CD14-positive monocyte (primary cell): ENCODE measurements around the gene CD96. TPM values are rescaled to one million over a fixed set of nuclear protein-coding genes. Genes with fewer than 3 reads are reported as not detected.

ENCODE experiments used
- DNase-seq, 3 donors: peaks; one replicate each; pipeline ENCODE4 v3.0.0-alpha.2; 2011 to 2022
- H2AFZ ChIP-seq: 2 replicates; pipeline ENCODE4 v1.6.0; 2012; ENCODE audit warnings: mild to moderate bottlenecking, low read depth, low read length, inconsistent platforms; ENCODE audit not compliant: insufficient read depth, poor library complexity, severe bottlenecking
- H3K27ac ChIP-seq, 2 donors: 1 replicate in 1 of 2; 2 replicates in 1 of 2; pipeline ENCODE4 v1.5.1; 2012 to 2013; ENCODE audit warnings: low read length in 2 of 2, control low read depth in 1 of 2, inconsistent platforms in 1 of 2, low read depth in 1 of 2, mild to moderate bottlenecking in 1 of 2
- H3K27me3 ChIP-seq, 2 donors: one replicate each; pipeline versions ENCODE4 v1.6.0 to v1.6.1; 2011 to 2013; ENCODE audit warnings: low read length in 2 of 2; ENCODE audit not compliant: control insufficient read depth in 2 of 2, insufficient read depth in 2 of 2
- H3K36me3 ChIP-seq, 2 donors: replicated peaks in 1 of 2; 1 replicate in 1 of 2; 2 replicates in 1 of 2; pipeline versions ENCODE4 v1.5.1 to v1.6.1; 2012 to 2013; ENCODE audit warnings: low read length in 2 of 2, control low read depth in 1 of 2, inconsistent platforms in 1 of 2, mild to moderate bottlenecking in 1 of 2; ENCODE audit not compliant: insufficient read depth in 2 of 2, control insufficient read depth in 1 of 2
- H3K4me1 ChIP-seq, 2 donors: 1 replicate in 1 of 2; 2 replicates in 1 of 2; pipeline versions ENCODE4 v1.5.1 to v1.6.1; 2012 to 2013; ENCODE audit warnings: low read length in 2 of 2, control low read depth in 1 of 2, inconsistent platforms in 1 of 2, mild to moderate bottlenecking in 1 of 2, moderate library complexity in 1 of 2; ENCODE audit not compliant: insufficient read depth in 2 of 2, control insufficient read depth in 1 of 2
- H3K4me2 ChIP-seq: replicated peaks from 2 replicates; pipeline ENCODE3; 2012; ENCODE audit warnings: low read length, moderate library complexity, mild to moderate bottlenecking; ENCODE audit not compliant: poor library complexity, severe bottlenecking; ENCODE audit errors: extremely low read depth
- H3K4me3 ChIP-seq, 3 experiments: fragments of 200-600 bp in 1 of 3; sonication (generic) in 1 of 3; replicated peaks in 1 of 3; 1 replicate in 2 of 3; 2 replicates in 1 of 3; pipeline ENCODE4 v1.5.1; 2011 to 2013; ENCODE audit warnings: low read length in 3 of 3, mild to moderate bottlenecking in 3 of 3, control low read depth in 2 of 3, low read depth in 2 of 3, inconsistent platforms in 1 of 3, moderate library complexity in 1 of 3
- H3K79me2 ChIP-seq: 2 replicates; pipeline ENCODE4 v1.6.0; 2012; ENCODE audit warnings: mild to moderate bottlenecking, control low read depth, inconsistent platforms, low read length, moderate library complexity; ENCODE audit not compliant: insufficient read depth
- H3K9ac ChIP-seq: 2 replicates; pipeline ENCODE4 v1.6.0; 2017; ENCODE audit warnings: low read length, mild to moderate bottlenecking; ENCODE audit not compliant: insufficient read depth, poor library complexity, severe bottlenecking
- H3K9me3 ChIP-seq, 2 donors: replicated peaks in 1 of 2; 1 replicate in 1 of 2; 2 replicates in 1 of 2; pipeline versions ENCODE4 v1.5.1 to v1.6.1; 2012 to 2013; ENCODE audit warnings: low read length in 2 of 2, control low read depth in 1 of 2; ENCODE audit not compliant: control insufficient read depth in 1 of 2, insufficient read depth in 1 of 2
- H4K20me1 ChIP-seq: 2 replicates; pipeline ENCODE4 v1.6.0; 2012; ENCODE audit warnings: mild to moderate bottlenecking, low read length, control low read depth, moderate library complexity; ENCODE audit not compliant: insufficient read depth
- H3K27ac Mint-ChIP-seq, 7 donors: one replicate each; pipeline ENCODE4 v1.8.0; 2020; ENCODE audit warnings: mild to moderate bottlenecking in 7 of 7, mixed read lengths in 7 of 7, moderate library complexity in 6 of 7, inconsistent platforms in 2 of 7
- H3K27me3 Mint-ChIP-seq, 3 donors: one replicate each; pipeline ENCODE4 v1.8.0; 2021 to 2022; ENCODE audit warnings: low read depth in 3 of 3, mild to moderate bottlenecking in 3 of 3, mixed read lengths in 3 of 3, moderate library complexity in 3 of 3, inconsistent platforms in 1 of 3
- H3K36me3 Mint-ChIP-seq, 2 donors: one replicate each; pipeline ENCODE4 v1.8.0; 2020; ENCODE audit warnings: mixed read lengths in 2 of 2, inconsistent platforms in 1 of 2, mild to moderate bottlenecking in 1 of 2
- H3K4me1 Mint-ChIP-seq: one replicate; pipeline ENCODE4 v1.8.0; 2020; ENCODE audit warnings: mild to moderate bottlenecking, mixed read lengths
- H3K4me3 Mint-ChIP-seq, 2 donors: one replicate each; pipeline ENCODE4 v1.8.0; 2020; ENCODE audit warnings: mild to moderate bottlenecking in 2 of 2, mixed read lengths in 2 of 2, moderate library complexity in 1 of 2
- H3K9me3 Mint-ChIP-seq, 7 donors: one replicate each; pipeline ENCODE4 v1.8.0; 2020 to 2022; ENCODE audit warnings: mixed read lengths in 7 of 7, mild to moderate bottlenecking in 6 of 7, moderate library complexity in 6 of 7, inconsistent platforms in 2 of 7
- CTCF ChIP-seq: fragments of 200-600 bp; IDR thresholded peaks from one replicate; pipeline ENCODE4 v1.8.0; 2022; ENCODE audit warnings: antibody characterized with exemption, mild to moderate bottlenecking
- WGBS: methylation state at CpG from one replicate; pipeline ENCODE4 v1.1.5; 2013; ENCODE audit warnings: missing lambda C conversion rate; ENCODE audit not compliant: insufficient coverage; 5-methylcytosine and 5-hydroxymethylcytosine counted together
- intact Hi-C, 2 donors: fragments of 100-400 bp; cut with micrococcal nuclease; formaldehyde crosslinking; loops; one replicate each; pipeline versions ENCODE4 v1.15.0 to v1.15.1; 2023
- polyA plus RNA-seq, 3 donors: library from polyadenylated mRNA; depleted of rRNA in 1 of 3; unstranded in 2 of 3; stranded (reverse) in 1 of 3; fragments of 300-500 nt in 2 of 3; fragments of >200 nt in 1 of 3; fragmentation: Illumina TruSeq in 2 of 3; gene quantifications; 1 replicate in 2 of 3; 2 replicates in 1 of 3; pipeline ENCODE4 v1.2.3, GENCODE V29; 2012 to 2021

Gene CD96
- polyA plus RNA-seq, 3 donors: 0.05 to 0.97 (median 0.33) TPM

GRCh38 chr3:111615880-111616279, 73.9 kb downstream of the CD96 start:
- Mint-ChIP-seq H3K9me3 (peaks cover 5 to 15% (median 9%) of the 10 kb centered on the region in 7 donors), H3K4me3 (no peak overlapping the region), H3K4me1 (peaks cover 3% of the 10 kb centered on the region), H3K36me3 (no peaks in the 10 kb centered on the region), H3K27ac (no peak overlapping the region), H3K27me3 (peaks cover 0 to 3% (median 2%) of the 10 kb centered on the region in 3 donors)
- Histone ChIP-seq H2AFZ (no peak overlapping the region), H3K36me3 (no peaks in the 10 kb centered on the region), H3K27ac (no peak overlapping the region), H3K4me2 (no peak overlapping the region), H3K4me1 (no peaks in the 10 kb centered on the region), H3K9me3 (peaks cover 0 to 18% of the 10 kb centered on the region in 2 donors), H3K4me3 (no peak overlapping the region), H3K79me2 (no peaks in the 10 kb centered on the region), H4K20me1 (no peaks in the 10 kb centered on the region), H3K9ac (no peak overlapping the region), H3K27me3 (no peaks in the 10 kb centered on the region)
- intact Hi-C loops: no loop called here
- TF ChIP-seq CTCF: no peak
- no peak for DNase-seq
- WGBS: 4% methylated on average over 2 of the region's 3 CpGs

GRCh38 chr3:111616417-111617105, 74.6 kb downstream of the CD96 start:
- Mint-ChIP-seq H3K4me1 (peaks cover 3% of the 10 kb centered on the region), H3K27me3 (peaks cover 0 to 2% (median 1%) of the 10 kb centered on the region in 3 donors), H3K36me3 (no peaks in the 10 kb centered on the region), H3K4me3 (no peak overlapping the region), H3K27ac (no peak overlapping the region), H3K9me3 (peaks cover 5 to 15% (median 9%) of the 10 kb centered on the region in 7 donors)
- Histone ChIP-seq H3K27ac (no peak overlapping the region), H3K9ac (no peak overlapping the region), H3K9me3 (peaks cover 0 to 18% of the 10 kb centered on the region in 2 donors), H2AFZ (no peak overlapping the region), H3K27me3 (no peaks in the 10 kb centered on the region), H3K79me2 (no peaks in the 10 kb centered on the region), H3K4me3 (no peak overlapping the region), H3K36me3 (no peaks in the 10 kb centered on the region), H3K4me1 (no peaks in the 10 kb centered on the region), H3K4me2 (no peak overlapping the region), H4K20me1 (no peaks in the 10 kb centered on the region)
- DNase-seq: no peak
- WGBS: 80% methylated on average over 5 of the region's 6 CpGs
- no peak for TF ChIP-seq CTCF
- intact Hi-C loops: no loop called here
